Muscle layer of duodenum (tissue), 2 donors: ENCODE data around the gene RPF1.
"Not testable (repeated sequence)": the region's sequence is repeated elsewhere in the genome, so short reads cannot be mapped to it uniquely, and the experiment has no call there.

Experiments used
- H3K27ac ChIP-seq: one replicate; pipeline ENCODE4 v1.7.0; 2013; ENCODE audit warnings: mild to moderate bottlenecking, low read length
- H3K27me3 ChIP-seq: one replicate; pipeline ENCODE4 v1.7.0; 2013; ENCODE audit warnings: low read depth, mild to moderate bottlenecking, control low read depth, low read length
- H3K36me3 ChIP-seq, 2 donors: one replicate each; pipeline ENCODE4 v1.7.0; 2013; ENCODE audit warnings: low read length in 2 of 2, control low read depth in 1 of 2, mild to moderate bottlenecking in 1 of 2; ENCODE audit not compliant: insufficient read depth in 2 of 2, control insufficient read depth in 1 of 2
- H3K4me1 ChIP-seq, 2 donors: one replicate each; pipeline ENCODE4 v1.7.0; 2013; ENCODE audit warnings: low read length in 2 of 2, mild to moderate bottlenecking in 2 of 2, control low read depth in 1 of 2, moderate library complexity in 1 of 2; ENCODE audit not compliant: insufficient read depth in 2 of 2, control insufficient read depth in 1 of 2
- H3K4me3 ChIP-seq, 2 donors: one replicate each; pipeline ENCODE4 v1.7.0; 2013; ENCODE audit warnings: low read length in 2 of 2, low read depth in 1 of 2, mild to moderate bottlenecking in 1 of 2
- H3K9me3 ChIP-seq, 2 donors: one replicate each; pipeline ENCODE4 v1.7.0; 2013; ENCODE audit warnings: low read length in 2 of 2, control low read depth in 1 of 2, mild to moderate bottlenecking in 1 of 2; ENCODE audit not compliant: control insufficient read depth in 1 of 2
- donor health status: healthy.

Gene RPF1, protein sequence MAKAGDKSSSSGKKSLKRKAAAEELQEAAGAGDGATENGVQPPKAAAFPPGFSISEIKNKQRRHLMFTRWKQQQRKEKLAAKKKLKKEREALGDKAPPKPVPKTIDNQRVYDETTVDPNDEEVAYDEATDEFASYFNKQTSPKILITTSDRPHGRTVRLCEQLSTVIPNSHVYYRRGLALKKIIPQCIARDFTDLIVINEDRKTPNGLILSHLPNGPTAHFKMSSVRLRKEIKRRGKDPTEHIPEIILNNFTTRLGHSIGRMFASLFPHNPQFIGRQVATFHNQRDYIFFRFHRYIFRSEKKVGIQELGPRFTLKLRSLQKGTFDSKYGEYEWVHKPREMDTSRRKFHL

DNA sequence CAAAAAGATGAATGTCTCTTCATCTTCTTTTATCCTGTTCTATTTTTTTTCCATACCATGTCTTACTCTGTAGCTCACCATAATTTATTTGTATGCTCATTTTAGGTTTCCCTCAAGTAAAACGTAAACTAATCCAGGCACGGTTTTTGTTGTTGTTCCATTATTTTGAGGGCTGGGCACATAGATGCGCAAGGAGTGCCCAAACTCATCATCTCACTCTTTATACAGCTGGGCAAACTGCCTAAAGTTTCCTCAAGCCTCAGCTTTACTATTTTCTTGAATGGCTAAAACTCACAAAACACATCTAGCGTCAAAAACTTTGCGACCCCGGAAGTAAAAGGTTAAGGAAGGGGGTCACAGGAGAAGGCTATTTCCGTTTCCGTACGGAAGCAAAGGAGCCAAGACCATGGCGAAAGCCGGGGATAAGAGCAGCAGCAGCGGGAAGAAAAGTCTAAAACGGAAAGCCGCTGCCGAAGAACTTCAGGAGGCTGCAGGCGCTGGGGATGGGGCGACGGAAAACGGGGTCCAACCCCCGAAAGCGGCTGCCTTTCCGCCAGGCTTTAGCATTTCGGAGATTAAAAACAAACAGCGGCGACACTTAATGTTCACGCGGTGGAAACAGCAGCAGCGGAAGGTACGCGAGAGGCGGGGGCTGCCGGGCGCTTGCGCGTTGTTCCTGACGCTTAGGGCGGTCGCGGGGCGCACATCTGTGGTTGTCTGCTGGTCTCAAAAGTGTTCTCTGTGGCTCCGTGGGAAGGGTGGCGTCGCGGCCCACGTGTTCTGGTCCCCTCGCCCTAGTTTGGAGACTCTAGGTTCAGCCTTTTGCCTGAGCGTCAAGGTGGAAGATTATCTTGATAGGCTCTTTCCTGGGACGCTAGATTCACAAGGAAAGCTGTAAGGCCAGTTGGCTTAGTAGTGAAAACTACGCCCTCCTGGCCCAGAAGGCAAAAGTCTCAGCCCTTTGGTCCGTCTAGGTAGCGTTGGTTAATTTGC, at the start of gene RPF1:
RPF1 (plus strand) TSS at position 391 of the 993 bp plus-strand sequence; CDS start at position 407, 16 bp downstream.
- no peaks in the 10 kb centered on the region for H3K27me3 ChIP-seq
- H3K4me3 ChIP-seq = peak within 1 kb of the TSS; percentile 96 to 97

DNA sequence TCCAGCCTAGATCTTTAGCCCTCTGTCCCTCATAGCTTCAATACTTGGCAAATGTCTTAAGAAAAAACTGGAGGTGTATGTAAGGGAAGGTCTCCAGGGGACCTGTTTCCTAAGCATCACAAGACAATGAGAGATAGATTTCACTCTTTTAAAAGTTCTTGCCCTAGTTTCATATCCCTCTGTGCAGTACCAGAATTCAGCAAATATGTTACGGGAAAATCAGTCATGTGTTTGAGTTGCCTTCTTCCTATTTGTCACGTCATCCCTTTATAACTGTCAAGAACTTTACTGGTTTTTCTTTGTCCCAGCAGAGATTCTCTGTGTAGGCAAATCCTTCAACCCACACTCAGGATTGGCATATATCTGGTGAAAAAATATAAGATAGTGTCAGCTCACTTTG, 48.5 kb upstream of the RPF1 start:
- H3K4me1 ChIP-seq = peaks cover 0 to 10% of the 10 kb centered on the region in 2 donors
- peaks cover 4 to 10% of the 10 kb centered on the region in 2 donors for H3K9me3 ChIP-seq
- H3K4me3 ChIP-seq = no peak overlapping the region
- H3K36me3 ChIP-seq = no peaks in the 10 kb centered on the region
- H3K27me3 ChIP-seq = no peaks in the 10 kb centered on the region
- H3K27ac ChIP-seq = no peak overlapping the region

More for the DNA sequence above, at the start of gene RPF1:
- peaks cover 11 to 23% of the 10 kb centered on the region in 2 donors for H3K4me1 ChIP-seq
- no peaks in the 10 kb centered on the region for H3K9me3 ChIP-seq
- peaks cover 9% of the 10 kb centered on the region in 2 donors for H3K36me3 ChIP-seq
- peak within 1 kb of the TSS; percentile 86 for H3K27ac ChIP-seq

DNA sequence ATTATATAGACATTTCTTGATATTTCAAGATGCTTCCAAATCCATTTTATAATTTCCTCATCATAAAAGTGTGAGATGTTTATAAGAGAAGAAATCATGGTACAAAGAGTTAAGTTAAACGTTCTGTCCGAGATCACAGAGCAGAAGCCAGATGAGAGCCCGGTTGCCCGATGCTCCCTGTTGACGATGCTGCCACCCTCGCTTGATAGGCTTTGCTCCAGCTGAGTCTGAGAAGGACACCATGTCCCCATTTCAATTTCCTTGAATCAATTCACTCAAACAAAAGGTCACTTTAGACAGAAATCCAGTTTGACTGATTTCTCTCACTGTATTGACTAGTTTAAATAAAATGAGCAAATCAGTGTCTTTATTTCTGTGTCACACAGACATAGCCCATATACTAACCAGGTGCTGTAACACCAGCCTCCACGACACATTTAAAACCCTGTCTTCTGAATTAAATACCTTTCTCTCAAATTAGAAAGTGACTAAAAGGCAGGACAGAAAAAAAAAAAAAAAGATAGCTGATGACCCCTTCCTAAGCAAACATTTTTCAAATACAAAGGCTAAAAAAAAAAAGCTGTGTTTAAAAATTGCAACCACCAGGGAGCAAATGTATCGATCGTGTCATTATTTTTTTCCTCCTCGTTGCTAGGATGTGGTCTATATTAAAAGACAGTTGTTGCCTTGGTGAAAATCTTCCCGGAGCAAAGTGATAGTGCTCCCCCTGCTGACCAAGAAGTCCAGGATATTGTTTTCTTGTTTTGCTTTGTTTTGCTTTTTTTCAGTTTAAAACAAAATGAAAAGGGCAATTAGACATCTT, 45.6 kb upstream of the RPF1 start:
- no peaks in the 10 kb centered on the region for H3K36me3 ChIP-seq
- H3K27ac ChIP-seq = peak overlapping the region; percentile 45
- H3K4me3 ChIP-seq = peak overlapping the region; percentile 50 to 59
- peaks cover 4 to 10% of the 10 kb centered on the region in 2 donors for H3K9me3 ChIP-seq
- peaks cover 0 to 10% of the 10 kb centered on the region in 2 donors for H3K4me1 ChIP-seq
- no peaks in the 10 kb centered on the region for H3K27me3 ChIP-seq

DNA sequence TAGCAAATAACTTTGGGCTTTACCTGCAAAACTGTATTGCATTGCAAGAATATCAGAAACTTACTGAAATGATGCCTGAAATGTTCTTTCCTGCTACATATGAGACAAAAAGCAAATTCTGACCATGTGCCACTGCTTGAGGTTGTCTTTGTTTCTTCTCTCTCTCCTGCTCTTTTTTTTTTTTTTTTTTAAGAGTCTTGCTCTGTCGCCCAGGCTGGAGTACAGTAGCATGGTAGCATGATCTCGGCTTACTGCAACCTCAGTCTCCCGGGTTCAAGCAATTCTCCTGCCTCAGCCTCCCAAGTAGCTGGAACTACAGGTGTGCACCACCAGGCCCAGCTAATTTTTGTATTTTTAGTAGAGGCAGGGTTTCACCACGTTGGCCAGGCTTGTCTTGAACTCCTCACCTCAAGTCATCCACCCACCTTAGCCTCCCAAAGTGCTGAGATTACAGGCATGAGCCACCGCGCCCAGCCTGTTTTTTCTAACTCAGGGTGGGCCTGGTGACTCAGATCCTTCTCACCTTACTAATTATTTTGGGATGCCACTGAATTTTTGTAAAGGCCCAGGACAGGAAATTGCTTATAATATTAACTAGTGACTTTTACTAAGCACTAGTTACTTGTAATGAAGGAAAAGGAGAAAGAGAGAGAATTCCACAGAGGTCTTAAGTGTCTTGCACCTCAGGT, 44.8 kb upstream of the RPF1 start:
- Histone ChIP-seq H3K9me3 (peaks cover 4 to 8% of the 10 kb centered on the region in 2 donors), H3K36me3 (no peaks in the 10 kb centered on the region), H3K4me1 (peaks cover 0 to 10% of the 10 kb centered on the region in 2 donors), H3K4me3 (peak overlapping the region in 1 of 2 donors; percentile 50), H3K27me3 (no peaks in the 10 kb centered on the region), H3K27ac (no peak overlapping the region)

DNA sequence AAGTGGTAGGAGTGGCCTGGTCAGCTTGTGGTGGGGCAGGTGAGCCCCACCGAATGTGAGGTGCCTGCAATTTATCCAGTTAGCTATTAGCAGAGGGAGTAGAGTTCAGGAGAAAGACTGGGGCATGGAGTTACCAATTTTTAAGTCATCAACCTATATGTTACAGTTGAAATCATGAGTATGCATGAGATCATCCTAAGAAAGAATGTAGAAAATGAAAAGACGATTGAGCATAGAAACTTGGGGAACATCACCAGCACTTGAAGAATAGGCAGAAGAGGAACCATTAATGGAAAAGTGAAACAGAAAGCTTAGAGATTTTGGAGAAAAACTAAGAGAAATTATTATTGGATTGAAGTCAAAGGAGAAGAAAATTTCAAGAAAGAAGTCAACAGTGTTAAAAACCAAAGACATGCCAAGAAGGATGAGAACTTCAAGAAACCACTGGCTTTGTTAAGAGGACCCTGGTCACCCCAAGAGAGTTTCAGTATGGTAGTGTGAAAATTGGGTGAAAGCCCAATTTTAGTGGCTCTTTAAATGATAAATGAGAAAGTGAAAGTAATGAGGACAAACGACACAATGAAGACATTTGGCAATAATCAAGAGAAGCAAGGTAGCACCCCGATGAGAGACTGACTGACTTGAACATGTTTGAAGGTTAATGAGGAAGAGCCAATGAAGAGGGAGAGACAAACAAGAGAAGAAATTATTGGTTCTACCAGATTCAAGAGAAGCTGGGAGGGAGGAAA, 44.1 kb upstream of the RPF1 start:
- H3K27ac ChIP-seq = peak overlapping the region; percentile 34
- peak overlapping the region in 1 of 2 donors; percentile 9 for H3K4me3 ChIP-seq
- H3K27me3 ChIP-seq = no peaks in the 10 kb centered on the region
- H3K36me3 ChIP-seq = no peaks in the 10 kb centered on the region
- peaks cover 3 to 4% of the 10 kb centered on the region in 2 donors for H3K9me3 ChIP-seq
- H3K4me1 ChIP-seq = peaks cover 0 to 10% of the 10 kb centered on the region in 2 donors

DNA sequence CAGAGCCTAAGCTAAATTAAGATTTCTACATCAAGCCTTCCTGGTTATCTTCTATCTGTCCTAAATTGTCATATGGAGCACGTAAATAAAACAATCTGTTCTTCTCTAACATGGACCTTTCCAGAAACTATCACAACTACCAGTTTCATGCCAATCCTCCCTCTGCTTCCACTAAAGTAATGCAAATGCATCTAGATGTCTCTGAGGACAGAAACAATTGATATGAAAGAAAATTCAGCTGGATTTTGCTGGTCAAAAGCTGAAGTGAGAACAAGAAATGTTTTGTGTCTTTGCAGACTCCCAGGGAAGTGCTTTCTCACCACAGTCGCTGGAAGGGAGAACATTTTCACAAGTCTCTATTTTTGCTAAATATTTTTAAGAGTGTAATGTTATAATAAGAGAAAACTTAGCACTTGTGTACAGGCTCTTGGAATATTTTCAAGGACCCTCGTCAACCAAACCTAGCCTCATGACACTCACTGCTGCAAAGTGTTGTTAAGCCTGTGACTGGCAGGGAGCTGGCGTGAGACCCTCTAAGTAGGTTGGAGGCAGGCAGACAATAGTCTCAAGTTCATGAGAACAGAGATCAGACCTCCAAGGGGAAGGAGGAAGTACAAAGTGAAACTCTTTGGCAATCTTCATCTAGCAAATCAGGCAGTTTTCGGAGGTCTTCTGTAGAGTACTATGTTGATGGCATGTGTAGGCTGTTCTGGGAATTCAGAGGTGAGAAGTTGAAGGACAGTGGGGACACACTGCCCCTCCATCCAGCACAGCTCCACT, 42.0 kb upstream of the RPF1 start:
- Histone ChIP-seq H3K27me3 (no peaks in the 10 kb centered on the region), H3K4me1 (peaks cover 0 to 10% of the 10 kb centered on the region in 2 donors), H3K4me3 (no peak overlapping the region), H3K36me3 (no peaks in the 10 kb centered on the region), H3K9me3 (no peaks in the 10 kb centered on the region), H3K27ac (no peak overlapping the region)

DNA sequence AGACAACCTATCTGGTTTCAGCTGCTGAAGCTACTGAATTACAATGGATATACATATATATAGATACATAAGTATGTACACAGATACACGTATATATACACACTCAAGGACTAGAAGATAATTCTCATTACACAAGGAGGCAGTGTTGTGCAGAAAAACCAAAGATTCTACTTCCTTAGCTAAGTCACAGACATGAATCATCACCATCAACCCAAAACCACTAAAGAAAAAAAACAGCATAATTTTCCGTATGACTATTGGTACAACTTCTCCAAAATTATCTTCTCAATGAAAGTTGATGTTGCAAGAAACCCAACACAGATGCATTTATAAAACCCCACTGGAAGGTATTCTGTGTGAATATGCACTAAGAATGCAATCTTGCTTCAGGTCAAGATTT, 36.8 kb upstream of the RPF1 start:
- Histone ChIP-seq H3K4me1 (no peaks in the 10 kb centered on the region), H3K4me3 (no peak overlapping the region), H3K27ac (no peak overlapping the region), H3K27me3 (no peaks in the 10 kb centered on the region), H3K9me3 (no peaks in the 10 kb centered on the region), H3K36me3 (no peaks in the 10 kb centered on the region)

DNA sequence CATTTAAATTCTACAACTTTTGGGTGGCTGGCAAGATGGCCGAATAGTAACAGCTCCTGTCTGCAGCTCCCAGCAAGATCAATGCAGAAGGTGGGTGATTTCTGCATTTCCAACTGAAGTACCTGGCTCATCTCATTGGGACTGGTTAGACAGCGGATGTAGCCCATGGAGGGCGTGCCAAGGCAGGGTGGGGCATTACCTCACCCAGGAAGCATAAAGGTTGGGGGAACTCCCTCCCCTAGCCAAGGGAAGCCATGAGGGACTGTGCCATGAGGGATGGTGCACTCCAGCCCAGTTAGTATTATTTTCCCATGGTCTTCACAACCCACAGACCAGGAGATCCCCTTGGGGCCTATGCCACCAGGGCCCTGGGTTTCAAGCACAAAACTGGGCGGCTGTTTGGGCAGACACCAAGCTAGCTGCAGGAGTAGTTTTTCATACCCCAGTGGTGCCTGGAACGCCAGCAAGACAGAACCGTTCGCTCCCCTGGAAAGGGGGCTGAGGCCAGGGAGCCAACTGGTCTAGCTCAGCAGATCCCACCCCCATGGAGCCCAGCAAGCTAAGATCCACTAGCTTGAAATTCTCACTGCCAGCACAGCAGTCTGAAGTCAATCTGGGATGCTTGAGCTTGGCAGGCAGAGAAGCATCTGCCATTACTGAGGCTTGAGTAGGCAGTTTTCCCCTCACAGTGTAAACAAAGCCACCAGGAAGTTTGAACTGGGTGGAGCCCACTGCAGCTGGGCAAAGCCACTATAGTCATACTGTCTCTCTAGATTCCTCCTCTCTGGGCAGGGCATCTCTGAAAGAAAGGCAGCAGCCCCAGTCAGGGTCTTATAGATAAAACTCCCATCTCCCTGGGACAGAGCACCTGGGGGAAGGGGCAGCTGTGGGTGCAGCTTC, 36.1 kb upstream of the RPF1 start:
- not testable (repeated sequence) for H3K4me3 ChIP-seq, H3K27ac ChIP-seq, H3K4me1 ChIP-seq, H3K9me3 ChIP-seq, H3K36me3 ChIP-seq, H3K27me3 ChIP-seq

DNA sequence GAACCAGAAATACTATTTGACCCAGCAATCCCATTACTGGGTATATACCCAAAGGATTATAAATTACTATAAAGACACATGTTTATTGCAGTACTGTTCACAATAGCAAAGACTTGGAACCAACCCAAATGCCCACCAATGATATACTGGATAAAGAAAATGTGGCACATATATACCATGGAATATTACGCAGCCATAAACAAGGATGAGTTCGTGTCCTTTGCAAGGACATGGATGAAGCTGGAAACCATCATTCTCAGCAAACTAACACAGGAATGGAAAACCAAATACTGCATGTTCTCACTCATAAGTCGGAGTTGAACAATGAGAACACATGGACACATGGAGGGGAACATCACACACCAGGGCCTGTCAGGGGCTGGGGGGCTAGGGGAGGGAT, 30.4 kb upstream of the RPF1 start:
- not testable (repeated sequence) for H3K36me3 ChIP-seq, H3K9me3 ChIP-seq, H3K27ac ChIP-seq, H3K4me1 ChIP-seq, H3K27me3 ChIP-seq, H3K4me3 ChIP-seq
